Erythroblast (primary cell): ENCODE results near the gene SERPINH1.

Experiments used
- GATA1 ChIP-seq: IDR thresholded peaks from 2 replicates; pipeline ENCODE4 v1.6.1; 2011; ENCODE audit warnings: low read depth, mild to moderate bottlenecking, control low read depth, low read length, moderate library complexity
- POLR2A ChIP-seq: IDR thresholded peaks from 2 replicates; pipeline ENCODE4 v1.6.1; 2011; ENCODE audit warnings: mild to moderate bottlenecking, low read length

GRCh38 chr11:75583718-75584658, 21.9 kb downstream of the SERPINH1 start:
- TF ChIP-seq POLR2A = peak; percentile 37
- TF ChIP-seq GATA1 = no peak
